T47D (cell line): ENCODE results near the gene PYDC1.
"Not testable (repeated sequence)": the region's sequence is repeated elsewhere in the genome, so short reads cannot be mapped to it uniquely, and the experiment has no call there.

Experiments
- DNase-seq, 2 experiments: peaks; one replicate each; pipeline versions ENCODE4 v3.0.0 to v3.0.0-alpha.2; 2011 to 2012; ENCODE audit warnings: low read depth in 1 of 2, low spot score in 1 of 2
- JUND ChIP-seq: IDR thresholded peaks from 2 replicates; pipeline ENCODE4 v1.6.1; 2012; ENCODE audit warnings: low read depth
- in situ Hi-C: cut with HindIII; loops from 2 replicates; pipeline ENCODE4 v1.10.0; 2016; ENCODE audit warnings: low sequenced_read_pairs, low pct_unique_long_range_greater_than_20kb

Gene PYDC1

DNA sequence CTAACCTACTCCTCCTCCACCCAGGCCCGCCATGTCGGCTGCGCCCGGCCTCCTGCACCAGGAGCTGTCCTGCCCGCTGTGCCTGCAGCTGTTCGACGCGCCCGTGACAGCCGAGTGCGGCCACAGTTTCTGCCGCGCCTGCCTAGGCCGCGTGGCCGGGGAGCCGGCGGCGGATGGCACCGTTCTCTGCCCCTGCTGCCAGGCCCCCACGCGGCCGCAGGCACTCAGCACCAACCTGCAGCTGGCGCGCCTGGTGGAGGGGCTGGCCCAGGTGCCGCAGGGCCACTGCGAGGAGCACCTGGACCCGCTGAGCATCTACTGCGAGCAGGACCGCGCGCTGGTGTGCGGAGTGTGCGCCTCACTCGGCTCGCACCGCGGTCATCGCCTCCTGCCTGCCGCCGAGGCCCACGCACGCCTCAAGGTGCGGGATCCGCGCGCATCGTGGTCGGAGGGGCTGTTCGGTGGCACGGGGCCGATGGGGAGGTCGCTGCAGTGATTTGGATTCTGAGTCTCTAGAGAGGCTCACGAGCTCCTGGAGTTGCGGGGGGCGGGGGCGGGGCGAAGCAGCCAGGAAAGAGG is 2.1 kb downstream of the PYDC1 start:
- in situ Hi-C loops, result no loop called here
- DNase-seq, result no peak
- TF ChIP-seq JUND, result no peak

DNA sequence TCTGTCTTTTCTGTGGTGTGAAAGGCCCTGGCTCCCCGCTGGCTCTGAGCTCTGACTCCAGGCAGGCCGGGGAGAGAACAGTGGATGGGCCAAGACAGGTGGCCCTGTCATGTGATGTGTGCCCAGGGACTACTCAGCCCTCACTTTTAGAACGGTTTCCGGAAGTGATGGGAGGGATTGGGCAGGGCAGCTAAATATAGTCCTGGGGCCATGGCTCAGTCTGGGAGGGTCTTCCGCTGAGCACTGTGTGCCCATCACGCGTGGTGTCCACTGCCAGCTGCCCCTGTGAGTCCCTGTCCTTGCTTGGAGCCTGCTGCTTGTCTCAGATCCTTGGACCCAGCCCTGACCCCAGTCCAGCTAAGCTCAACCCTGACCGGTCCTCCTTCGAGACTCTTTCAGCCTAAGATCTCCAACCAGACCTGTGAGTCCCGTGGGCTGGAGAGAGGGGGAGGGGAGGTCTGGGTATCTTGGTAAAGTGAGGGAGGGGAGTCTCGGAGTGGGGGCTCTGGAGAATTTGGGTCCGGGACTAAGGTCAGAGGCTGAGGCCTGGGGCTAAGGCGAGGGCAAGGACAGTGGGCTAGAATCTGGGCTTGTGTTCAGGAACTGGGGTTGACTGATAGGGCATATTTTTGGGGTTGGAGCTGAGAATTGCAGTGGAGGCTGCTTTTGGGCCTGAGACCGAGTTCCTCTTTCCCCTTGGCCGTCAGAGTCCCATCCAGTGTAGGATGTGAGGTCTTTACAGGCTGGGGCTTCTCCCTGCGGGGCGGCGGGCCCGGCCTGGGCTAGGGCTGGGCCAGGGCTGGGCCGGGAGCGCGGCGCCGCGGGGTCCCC is 2.8 kb downstream of the PYDC1 start, which contains the start of gene TRIM72:
Gene TRIM72, plus strand, starts transcription at position 243 of the 831 bp plus-strand sequence. CDS start 620 bp downstream, outside the sequence.
- TF ChIP-seq JUND, result no peak
- in situ Hi-C loops, result no loop called here
- no peak for DNase-seq

DNA sequence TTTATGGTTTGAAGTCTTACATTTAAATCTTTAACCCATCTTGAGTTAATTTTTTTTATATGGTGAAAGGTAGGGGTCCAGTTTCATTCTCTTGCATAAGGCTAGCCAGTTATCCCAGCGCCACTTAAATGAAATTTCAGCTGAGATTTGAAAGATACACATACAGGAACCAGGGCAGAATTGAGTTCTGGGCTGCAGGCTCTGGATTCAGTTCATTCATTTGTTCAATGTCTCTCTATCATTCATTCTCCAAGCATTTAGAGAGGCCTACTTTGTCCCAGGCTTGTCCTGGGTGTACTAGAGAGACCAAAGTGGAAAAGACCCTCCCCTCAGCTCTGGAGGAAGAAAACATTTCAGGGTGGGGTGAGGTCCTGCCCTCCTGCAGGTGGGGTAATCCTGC is 3.6 kb downstream of the PYDC1 start:
- TF ChIP-seq JUND, result no peak
- no peak for DNase-seq
- in situ Hi-C loops, result no loop called here

DNA sequence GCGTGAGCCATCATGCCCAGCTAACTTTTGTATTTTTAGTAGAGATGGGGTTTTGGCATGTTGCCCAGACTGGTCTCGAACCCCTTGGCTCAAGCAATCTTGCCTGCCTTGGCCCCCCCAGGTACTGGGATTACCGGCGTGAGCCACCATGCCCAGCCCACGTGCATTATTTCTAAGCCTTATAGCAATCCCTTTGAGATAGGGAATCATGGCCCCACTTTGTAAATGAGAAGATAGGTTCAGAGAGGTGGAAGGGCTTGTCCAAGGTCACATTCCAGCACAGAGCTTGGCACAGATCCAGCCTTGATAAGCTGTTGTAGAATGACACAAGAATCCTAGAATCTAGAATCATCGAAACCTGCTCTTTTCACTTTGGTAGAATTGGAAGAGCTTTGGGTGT is 10.2 kb downstream of the PYDC1 start:
- no peak for DNase-seq
- no peak for TF ChIP-seq JUND
- in situ Hi-C loops, result no loop called here

DNA sequence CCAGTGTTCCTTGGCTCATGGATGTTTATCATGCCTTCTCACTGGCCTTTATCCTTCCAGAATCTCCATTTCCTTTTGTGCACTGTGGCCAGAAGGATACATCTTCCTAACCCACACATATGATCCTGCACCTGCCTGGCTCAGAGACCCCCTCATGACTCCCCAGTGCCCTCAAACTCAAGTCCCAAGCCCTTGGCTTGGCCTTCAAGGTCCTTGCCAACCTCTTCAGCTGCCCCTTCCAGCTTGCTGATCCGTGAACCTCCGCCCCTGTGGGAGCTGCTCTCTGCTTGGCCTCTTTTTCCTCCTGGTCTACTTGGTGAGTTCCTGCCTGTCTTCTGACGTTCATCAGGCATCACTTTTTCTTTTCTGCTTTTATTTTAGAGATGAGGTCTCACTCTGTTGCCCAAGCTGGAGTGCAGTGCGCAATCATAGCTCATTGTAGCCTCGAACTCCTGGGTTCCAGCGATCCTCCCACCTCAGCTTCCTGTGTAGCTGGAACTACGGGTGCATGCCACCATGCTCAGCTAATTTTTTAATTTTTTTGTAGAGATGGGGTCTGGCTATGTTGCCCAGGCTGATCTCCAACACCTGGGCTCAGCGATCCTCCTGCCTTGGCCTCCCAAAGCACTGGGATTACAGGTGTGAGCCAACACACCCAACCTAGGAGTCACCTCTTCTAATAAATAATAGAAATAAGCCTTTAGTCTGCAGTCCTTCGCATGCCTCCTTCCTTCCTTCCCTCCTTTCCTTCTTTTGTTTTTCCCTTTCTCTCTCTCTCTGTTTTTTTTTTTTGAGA is 11.9 kb downstream of the PYDC1 start:
- no peak for DNase-seq
- TF ChIP-seq JUND, result no peak
- in situ Hi-C loops, result no loop called here

DNA sequence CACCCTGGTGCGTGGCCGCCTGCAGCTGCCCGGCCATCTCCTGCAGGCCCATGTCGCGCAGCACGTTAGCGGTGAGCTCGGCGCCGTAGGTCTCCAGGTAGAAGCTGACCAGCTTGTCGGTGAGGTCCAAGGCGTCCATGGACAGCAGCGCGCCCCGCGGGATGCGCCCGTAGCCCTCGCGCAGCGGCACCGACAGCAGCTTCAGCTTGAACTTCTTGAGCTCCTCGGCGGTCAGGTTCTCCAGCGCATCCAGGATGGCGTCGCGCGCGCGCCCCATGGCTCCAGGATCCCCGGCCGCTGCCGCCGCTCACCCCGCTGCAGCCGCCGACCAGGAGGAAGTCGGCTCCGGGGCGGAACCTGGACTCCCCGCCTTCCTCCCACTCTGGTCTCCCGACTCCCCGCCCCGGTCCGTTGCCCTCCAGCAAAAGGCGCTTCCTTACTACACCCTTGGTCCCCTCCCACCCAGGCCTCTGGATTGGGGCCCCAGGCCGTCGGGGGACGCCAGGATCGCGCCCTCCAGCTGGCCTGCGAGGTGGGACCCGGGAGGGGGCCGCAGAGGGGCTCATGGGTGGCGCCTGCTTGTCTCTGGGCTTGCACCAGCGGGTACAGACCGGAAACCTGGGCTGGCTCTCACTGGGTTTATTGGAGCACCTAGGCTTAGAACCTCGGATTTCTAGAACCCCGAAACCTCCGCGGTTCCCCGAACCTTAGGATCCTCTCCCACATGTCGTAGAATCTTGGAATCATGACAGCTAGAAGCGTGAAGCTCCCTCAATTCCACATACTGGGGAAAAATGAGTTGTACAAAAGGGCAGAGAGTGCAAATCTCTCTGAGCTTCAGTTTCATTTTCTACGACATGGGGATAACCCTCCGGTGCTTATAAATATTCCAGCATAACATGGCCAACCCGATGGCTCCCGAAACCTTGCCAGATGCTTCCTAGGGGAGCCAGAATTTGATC is 14.2 kb downstream of the PYDC1 start, which contains the start of gene PYCARD:
Gene PYCARD, minus strand, starts transcription at position 347 of the 962 bp plus-strand sequence. Its CDS starts 70 bp downstream, at position 277.
- no peak for DNase-seq
- in situ Hi-C loops, result no loop called here
- TF ChIP-seq JUND, result no peak

DNA sequence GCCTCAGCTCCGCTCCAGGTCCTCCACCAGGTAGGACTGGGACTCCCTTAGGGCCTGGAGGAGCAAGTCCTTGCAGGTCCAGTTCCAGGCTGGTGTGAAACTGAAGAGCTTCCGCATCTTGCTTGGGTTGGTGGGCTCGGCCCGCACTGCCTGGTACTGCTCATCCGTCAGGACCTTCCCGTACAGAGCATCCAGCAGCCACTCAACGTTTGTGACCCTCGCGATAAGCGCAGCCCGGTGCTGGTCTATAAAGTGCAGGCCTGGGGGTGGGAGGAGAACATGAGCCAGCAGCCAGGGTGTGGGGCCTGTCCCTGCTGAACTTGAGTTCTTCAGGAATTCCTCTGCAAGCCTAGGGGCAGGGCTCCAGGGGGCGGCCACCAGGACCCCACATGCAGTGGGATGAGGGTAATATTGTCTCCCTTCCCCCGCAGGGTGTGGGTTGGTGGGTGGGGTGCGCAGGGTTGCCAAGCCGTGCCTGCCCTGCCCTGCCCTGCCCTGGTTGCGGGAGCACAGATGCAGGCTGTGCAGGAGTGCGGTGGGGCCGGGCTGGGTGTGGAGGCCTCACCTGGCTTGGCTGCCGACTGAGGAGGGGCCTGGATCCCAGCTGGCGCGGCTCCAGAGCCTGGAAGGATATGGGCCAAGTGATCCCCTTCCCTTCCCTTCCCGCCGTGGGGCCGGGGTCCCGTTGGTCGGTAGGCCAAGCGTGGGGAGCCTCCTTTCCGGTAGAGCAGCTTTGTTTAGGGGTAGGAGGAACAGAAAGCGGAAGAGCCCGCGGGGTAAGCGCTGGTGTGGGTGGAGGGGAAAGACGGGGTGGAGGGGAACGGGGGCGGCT is 15.1 kb downstream of the PYDC1 start:
- DNase-seq, result no peak
- TF ChIP-seq JUND, result no peak
- in situ Hi-C loops, result no loop called here

DNA sequence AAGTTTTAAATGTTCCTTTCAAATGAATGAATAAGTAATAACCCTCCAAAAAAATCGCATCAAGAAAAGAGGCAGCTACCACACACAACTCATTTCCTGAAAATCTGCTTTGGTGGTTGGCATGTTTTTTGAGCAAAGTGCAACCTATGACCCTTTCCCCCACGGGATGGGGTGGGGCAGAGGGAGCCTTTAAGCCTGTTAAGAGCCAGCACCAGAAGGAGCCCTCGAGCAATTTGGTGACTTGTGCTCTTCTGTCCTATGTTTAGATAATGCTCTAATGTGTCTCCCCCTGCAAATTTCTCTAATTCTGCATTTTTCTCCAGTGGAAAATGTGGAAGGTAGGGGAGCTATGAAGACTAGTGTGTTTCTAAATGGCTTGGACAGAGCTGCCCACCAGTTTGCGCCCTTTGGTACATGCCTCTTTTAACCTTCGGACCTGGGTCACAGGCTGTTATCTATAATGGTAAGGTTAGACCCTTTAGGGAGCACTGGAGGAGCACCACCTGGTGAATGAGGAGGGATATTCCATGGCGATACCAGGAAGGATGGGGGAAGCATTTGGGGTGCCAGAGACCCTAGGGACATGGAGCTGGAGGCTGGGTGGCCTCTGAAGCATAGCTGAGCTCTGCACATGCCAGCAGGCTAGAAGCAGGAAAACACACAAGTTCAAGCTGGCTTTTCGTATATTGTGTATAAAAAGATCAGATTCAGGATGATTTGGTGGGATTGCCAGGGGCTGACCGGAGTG is 15.9 kb downstream of the PYDC1 start:
- in situ Hi-C loops, result no loop called here
- DNase-seq, result no peak

DNA sequence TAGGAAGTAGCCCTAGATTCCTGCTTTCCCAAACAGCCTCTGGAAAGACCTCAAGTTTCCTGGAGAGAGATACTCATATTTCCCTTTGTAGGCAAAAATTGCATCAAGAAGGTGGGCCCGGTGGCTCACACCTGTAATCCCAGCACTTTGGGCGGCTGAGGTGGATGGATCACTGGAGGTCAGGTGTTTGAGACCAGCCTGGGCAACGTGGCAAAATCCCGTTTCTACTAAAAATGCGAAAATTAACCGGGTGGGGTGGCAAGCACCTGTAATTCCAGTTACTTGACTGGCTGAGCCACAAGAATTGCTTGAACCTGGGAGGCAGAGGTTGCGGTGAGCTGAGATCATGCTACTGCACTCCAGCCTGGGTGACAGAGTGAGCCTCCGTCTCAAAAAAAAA is 16.8 kb downstream of the PYDC1 start:
- DNase-seq, in situ Hi-C loops: not testable (repeated sequence)

More for the DNA sequence above, 15.9 kb downstream of the PYDC1 start:
- TF ChIP-seq JUND, result no peak

DNA sequence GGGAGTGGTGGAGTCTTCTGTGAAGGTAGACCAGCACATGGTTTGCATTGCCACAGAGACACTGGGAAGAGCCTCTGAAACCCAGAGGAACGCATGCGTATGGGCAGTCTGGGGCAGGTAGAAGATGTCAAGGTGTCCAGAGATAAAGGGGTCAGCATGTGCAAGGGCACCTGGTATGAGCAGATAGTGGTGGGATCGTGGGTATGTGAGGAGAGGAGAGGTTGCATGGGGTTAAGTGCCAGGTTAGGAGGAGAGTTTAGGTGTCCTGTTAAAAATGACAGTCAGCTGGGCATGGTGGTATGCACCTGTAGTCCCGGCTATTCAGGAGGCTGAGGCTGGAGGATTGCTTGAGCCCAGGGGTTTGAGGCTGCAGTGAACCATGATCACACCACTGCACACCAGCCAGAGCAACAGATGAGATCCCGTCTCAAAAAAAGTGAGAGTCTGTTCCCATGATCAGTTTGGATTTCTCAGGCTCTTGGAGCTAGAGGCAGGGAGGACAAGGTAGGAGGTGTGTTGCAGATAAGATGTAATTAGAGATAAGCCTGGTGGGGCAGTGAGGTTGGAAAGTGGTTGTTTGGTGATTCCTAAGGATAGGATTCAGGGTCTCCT is 17.4 kb downstream of the PYDC1 start:
- in situ Hi-C loops, result no loop called here
- no peak for DNase-seq
- no peak for TF ChIP-seq JUND
